Measurements from ENCODE around the gene DCXR.

The DCXR gene

DNA sequence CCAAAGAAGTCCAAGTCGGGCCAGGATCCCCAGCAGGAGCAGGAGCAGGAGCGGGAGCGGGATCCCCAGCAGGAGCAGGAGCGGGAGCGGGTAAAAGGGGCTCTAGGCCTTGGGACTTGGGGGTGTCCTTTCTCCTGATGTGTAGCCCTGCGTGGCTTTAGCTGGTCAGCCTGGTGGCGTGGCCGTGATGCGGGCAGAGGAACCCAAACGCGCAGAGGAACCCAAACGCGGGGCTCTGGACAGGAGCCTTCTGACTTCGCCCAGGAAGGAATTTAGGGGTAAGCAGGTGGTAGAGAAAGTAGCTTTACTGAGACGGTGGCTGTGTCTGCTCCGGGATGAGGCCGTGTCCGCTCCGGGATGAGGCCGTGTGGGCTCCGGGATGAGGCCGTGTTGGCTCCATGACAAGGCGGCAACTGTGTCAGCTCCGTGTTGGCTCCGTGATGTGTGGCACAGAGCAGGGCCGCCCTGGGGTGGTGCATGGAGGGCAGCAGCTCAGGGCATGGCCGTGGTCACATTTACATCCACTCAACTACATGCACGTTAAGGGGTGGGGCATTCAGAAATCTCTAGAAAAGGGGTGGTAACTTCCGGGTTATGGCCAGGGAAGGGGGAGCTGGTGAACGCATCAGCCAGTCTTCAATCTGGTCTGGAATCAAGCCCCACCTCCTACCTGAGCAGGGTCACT, 40.6 kb downstream of the DCXR start:
- DNase-seq (ENCODE audit: low read depth): no peak

DNA sequence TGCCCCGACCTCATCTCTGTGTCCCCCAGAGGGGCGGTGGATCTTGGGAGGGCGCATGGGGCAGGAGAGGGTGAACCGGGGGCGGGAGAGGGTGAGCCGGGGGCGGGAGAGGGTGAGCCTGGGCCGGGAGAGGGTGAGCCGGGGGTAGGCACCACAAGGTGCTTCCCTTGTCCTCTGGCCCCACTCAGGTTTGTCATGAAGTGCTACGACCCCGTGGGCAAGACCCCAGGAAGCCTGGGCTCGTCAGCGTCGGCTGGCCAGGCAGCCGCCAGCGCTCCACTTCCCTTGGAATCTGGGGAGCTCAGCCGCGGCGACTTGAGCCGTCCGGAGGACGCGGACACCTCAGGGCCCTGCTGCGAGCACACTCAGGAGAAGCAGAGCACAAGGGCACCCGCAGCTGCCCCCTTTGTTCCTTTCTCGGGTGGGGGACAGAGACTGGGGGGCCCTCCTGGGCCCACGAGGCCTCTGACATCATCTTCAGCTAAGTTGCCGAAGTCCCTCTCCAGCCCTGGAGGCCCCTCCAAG, 41.2 kb downstream of the DCXR start:
- DNase-seq (ENCODE audit: low read depth): no peak

DNA sequence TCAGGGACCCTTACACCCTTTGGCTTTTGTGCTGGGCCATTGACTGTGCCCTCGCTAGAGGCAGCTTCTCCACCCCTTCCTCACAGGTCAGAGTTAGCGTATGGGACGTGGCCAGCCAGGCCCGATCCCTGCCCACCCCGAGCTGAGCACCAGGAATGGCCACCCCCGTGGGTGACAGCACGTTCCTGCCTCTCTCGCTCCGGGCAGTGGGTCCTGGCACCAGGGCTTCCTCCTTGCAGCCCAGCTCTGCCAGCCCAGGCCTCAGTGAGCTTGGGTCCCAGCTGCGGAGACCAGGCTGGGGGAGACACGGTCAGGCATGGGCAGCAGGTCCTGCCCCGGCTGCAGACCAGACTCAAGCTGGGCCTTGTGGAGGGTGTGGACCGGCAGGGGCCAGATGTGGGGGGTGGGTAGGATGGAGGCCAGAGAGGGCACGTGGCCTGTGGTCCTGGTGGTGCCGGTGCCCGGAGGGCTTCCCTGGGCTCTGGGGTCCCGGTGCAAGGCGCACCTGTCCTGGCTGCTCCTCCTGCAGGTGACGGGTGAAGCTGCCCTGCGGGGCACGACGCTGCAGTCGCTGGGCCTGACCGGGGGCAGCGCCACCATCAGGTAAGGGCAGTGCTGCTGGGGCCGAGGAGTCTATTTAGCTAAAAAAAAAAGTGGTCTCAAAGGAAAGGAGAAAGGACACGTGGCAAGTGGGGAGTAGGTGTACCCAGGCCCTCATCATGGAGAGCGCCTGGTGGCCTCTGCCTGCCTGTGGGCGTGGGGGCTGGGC, 41.9 kb downstream of the DCXR start:
- no peak for DNase-seq (ENCODE audit: low read depth)

DNA sequence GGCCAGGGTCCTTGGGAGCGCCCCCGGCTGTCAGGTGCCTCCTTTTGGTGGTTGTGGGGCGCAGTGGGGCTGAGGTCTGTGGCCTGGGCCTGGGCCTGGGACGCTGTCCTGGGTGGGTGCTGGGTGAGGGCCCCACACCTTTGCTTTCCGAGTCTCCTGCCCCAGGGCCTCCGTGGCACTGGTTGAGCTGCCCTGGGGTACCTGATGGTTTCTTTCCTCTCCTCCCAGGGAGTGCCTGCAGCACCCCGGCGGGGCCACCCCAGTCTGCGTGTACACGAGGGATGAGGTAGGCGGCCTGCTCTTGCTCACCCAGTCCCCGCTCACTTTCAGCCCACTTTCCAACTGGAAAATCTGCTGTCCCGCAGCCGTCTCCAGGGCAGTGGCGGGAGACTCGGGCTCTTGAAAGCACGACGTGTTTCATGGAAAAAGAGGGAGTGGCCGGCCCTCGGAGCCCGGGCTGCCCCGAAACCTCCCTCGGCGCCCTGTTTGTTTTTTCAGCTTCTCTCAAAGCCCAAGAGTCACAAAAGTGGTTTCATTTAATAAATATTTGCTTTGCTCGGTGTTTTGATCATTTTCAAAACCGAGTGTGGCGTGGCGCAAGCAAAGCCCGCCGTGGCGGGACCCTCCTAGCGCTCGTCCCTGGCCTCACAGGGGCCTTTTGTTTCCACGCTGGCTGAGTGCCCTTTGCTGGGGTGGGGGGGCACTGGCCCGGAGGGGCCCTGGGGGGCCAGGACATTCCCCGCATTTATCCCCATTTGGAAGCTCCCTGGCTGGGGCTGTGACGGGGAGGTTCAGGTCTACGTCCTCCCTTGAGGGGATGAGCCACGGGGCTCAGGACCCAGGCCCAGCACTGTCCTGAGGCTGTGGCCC, 42.7 kb downstream of the DCXR start:
- no peak for DNase-seq (ENCODE audit: low read depth)

DNA sequence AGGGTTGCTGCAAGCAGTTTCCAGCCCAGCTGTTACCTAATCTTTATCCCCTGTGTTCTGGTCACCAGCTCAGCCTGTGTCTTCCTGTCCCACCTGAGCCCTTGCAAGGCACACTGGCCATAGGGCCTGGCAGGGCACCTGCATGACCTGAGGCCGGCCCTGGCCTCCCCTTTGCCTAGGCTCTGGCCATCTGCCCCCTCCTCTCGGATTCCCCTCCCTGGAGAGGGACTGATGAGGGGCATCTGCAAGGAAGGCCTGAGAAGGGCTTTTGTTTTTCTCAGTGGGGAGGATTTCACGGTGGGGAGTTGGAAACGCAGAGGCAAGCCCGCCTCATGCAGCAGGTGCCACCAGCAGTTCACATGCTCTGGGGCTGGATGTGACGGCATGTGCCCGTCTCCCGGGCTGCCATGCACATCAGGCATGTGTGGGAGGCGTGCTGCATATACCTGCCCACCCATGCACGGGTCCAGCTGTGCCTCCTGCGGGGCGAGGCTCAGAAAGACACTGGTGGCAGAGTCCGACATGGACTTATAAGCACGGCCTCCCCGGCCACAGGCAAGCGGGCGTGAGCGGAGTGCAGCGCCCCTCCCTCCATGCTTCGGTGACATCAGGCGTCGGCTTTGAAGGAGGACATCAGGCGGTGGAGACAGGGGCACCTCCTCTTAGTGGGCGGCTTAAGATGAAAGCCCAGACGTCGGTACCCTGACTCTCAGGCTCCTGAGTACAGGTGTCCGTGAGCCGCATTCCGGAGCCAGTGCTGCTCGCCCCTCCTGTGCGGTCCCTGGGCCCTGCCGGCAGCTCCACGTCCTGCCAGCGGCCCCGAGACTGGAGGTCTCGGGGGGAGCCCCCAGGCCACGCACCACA, 43.5 kb downstream of the DCXR start:
- no peak for DNase-seq (ENCODE audit: low read depth)

DNA sequence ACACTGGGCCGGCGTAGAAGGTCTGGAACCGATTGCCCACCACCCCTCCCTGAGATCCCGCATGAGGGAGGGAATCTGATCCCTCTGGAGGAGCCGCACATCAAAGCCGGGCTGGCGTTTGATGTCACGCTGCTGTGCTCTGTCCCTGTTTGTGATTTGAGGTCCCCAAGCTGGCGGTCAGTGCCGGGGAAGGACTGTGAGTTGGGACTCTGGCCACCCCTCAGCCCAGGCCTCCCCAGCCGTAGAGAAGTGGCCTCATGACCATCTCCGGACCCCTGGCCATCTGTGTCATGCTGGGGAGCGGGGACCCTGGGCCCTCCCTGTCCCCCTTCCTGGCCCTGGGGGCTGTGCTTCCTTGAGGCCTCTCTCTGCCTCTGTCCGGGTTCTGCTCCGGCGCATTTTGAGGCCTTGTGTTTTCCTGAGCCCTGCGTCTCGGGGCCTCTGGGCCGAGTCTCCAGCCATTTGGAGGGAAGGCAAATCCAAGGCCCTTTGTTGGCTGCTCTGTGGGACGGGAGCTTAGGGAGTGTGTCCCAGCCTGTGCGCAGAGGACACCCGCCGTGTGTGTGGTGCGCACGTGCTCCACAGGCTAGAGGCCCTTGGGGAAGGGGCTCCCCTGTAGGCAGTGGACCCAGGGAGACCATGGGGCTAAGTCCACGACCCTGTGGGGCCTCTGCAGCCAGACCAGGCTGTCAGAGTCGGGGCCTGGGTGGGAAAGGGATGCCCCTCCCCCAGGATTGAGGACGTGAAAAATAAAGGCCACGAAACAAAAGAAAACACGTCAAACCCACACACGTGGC, 45.0 kb downstream of the DCXR start:
- no peak for DNase-seq (ENCODE audit: low read depth)

GRCh38 chr17:81991684-81992305, 45.7 kb downstream of the DCXR start:
- DNase-seq (ENCODE audit: low read depth): no peak

GRCh38 chr17:81990836-81991683, 46.4 kb downstream of the DCXR start:
- DNase-seq (ENCODE audit: low read depth): no peak

DNA sequence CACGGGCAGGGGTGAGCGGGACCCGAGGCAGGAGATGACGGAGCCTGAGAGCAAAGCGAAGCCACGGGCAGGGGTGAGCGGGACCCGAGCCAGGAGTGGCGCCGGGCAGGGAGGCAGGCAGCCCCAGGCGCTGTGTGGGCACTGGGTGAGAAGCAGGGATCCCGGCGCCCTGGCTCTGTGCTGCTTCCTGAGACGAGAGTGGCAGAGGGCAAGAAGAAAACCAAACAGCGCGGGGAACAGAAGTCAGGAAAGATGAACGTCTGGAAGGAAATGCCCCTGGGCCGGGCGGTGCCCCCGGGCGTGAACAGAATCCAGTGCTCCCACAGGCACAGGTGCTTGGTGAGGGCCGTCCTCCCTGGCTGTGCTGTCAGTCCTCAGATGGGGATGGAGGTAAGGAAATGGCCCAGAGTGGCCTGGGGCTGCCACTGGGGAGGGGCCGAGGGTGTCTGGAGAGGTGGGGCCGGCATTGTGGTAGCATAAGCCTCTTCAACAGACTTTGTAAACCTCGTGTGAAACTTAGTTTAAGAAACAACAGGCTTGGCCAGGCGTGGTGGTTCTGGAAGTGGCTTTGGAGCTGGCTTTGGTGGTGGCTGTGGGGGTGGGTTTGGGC, 50.2 kb downstream of the DCXR start:
- DNase-seq (ENCODE audit: low read depth): no peak

DNA sequence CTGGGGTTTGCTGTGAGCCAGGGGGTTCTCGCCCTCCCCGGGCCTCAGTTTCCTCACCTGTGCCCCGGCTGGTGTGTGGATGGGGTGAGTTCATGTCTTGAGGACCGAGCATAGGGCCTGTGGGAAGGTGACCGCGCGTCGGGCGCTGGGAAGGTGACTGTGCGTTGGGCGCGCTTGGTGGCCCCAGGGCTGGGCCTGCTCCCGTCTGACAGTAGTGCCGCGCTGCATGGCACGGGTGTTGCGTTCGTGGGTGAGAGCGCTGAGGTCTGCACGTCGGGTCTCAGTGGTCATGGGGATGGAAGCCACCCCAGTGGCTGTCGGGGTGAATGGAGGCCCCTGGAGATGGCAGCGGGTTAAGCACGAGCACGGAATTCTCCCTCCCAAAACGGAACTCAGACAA, 50.9 kb downstream of the DCXR start:
- no peak for DNase-seq (ENCODE audit: low read depth)
